Measurements from ENCODE around the gene SMYD4. TPM values are rescaled to one million over a fixed set of nuclear protein-coding genes. Genes with fewer than 3 reads are reported as not detected.
"Not testable (repeated sequence)": the region's sequence is repeated elsewhere in the genome, so short reads cannot be mapped to it uniquely, and the experiment has no call there.

The SMYD4 gene
- 35.8 and 36.6 TPM in 2 replicates for total RNA-seq

DNA sequence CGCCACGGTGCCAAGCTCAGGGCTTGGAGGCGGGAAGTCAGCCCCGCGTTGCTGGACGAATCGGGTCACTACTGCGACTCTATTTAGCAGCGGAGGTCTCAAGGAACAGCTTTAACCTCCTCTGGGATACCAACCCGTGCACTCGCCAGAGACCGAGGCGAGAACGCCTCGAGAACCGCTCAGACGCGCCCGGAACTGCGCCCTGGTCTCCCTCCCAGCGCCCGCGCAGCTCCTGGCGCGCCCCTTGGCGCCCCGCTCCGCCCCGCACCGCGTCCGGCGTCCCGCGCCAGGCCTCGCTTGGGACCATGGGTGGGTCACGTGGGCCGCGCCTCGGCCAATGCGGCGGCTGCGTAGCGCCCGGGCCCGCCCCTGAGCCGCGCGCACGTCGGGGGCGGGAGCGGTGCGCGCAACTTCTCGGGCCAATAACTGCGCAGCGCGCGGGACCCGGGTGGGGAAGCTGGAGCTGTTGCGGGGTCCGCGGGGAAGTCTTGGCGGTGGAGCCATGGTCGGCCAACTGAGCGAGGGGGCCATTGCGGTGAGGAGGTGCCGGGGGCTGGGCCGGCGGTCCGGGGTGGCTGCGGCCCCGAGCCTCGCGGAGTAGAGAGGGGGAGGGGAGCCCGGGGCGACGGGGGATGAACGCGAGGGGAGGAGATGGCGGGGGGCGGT, at the start of gene SMYD4, which contains the start of gene RPA1:
TSS of gene SMYD4 (minus strand) at position 311 of the 666 bp plus-strand sequence. CDS start 1,908 bp downstream, outside the sequence.
TSS of gene RPA1 (plus strand) at position 414 of the 666 bp plus-strand sequence. CDS start at position 503, 89 bp downstream.
- intact Hi-C loops (cut with micrococcal nuclease), result loop anchor here (2.0 to 5.0 kb wide), 2 partner anchors 43 to 113 kb away; no protein-coding TSS in a partner anchor

GRCh38 chr17:1878419-1879121, 48.9 kb upstream of the SMYD4 start:
- intact Hi-C loops (cut with micrococcal nuclease), result loop anchor here (10.0 kb wide), 1 partner anchor 386 kb away; no protein-coding TSS in a partner anchor

DNA sequence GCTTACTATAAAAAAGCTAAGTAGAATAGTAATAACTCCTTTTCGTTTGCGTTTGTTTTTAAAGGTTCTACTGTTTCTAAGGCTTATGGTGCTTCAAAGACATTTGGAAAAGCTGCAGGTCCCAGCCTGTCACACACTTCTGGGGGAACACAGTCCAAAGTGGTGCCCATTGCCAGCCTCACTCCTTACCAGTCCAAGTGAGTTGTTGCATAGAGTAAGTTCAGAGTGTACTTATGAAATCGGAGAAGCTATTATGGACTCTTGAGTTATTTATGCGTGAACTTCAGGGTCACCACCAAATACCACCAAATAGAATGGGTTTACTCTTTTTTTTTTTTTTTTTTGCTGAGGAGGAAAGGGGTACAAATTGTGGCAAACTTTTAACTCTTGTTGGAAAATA, 45.9 kb upstream of the SMYD4 start:
- intact Hi-C loops (cut with micrococcal nuclease), result loop anchor here (10.0 kb wide), 1 partner anchor 389 kb away; no protein-coding TSS in a partner anchor

- intact Hi-C loops (cut with micrococcal nuclease), result loop anchor here (2.0 to 10.0 kb wide), 3 partner anchors 41 to 391 kb away; partner anchors contain the start of genes RPA1 and WDR81
Measured at GRCh38 chr17:1873418-1873817, 43.7 kb upstream of the SMYD4 start.

GRCh38 chr17:1872976-1873375, 43.3 kb upstream of the SMYD4 start:
- intact Hi-C loops (cut with micrococcal nuclease), result loop anchor here (2.0 to 10.0 kb wide), 3 partner anchors 41 to 392 kb away; partner anchors contain the start of genes RPA1 and WDR81

DNA sequence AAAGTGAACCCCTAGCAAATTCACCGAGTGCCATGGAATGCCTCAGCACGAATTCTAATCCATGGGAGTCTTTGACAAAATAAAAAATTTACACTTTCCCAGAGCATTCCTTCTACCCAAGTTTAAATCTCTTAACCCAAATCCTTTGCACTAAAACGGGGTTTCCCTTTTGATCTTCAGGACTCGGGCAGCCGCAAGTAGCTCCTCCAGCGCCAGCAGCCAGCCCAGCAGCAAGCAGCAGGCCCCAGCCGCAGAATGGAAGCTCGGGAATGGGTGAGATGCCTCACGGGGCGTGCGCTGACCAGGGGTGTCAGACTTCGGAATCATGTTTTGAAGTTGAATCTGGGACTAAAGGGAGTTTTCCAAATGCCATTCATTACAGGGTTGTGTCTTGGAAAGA, 42.6 kb upstream of the SMYD4 start:
- intact Hi-C loops (cut with micrococcal nuclease), result loop anchor here (2.0 to 10.0 kb wide), 3 partner anchors 40 to 393 kb away; partner anchors contain the start of genes RPA1 and WDR81

DNA sequence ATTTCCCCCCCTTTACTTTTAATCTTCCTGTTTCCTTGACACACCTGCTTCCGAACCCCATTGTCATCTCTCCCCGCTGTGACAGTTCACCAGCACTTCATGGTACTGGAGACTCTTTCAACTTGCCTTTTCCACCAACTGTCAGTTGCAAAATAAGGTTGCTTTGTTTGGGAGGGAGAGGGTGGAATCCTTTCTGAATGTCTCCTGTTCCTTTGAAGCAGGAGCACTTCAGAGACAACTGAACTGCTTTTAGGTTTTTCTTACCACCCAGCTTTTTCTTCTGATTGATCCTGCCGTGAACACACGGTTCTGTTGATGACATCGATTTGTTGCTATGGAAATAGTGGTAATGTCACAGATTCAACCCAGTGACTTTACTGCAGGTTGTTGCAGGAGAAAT, 42.1 kb upstream of the SMYD4 start:
- intact Hi-C loops (cut with micrococcal nuclease), result loop anchor here (2.0 to 10.0 kb wide), 4 partner anchors 39 to 393 kb away; partner anchors contain the start of genes RPA1 and WDR81

GRCh38 chr17:1870592-1870991, 40.9 kb upstream of the SMYD4 start:
- intact Hi-C loops (cut with micrococcal nuclease), result loop anchor here (2.0 to 10.0 kb wide), 3 partner anchors 38 to 394 kb away; partner anchors contain the start of gene RPA1

DNA sequence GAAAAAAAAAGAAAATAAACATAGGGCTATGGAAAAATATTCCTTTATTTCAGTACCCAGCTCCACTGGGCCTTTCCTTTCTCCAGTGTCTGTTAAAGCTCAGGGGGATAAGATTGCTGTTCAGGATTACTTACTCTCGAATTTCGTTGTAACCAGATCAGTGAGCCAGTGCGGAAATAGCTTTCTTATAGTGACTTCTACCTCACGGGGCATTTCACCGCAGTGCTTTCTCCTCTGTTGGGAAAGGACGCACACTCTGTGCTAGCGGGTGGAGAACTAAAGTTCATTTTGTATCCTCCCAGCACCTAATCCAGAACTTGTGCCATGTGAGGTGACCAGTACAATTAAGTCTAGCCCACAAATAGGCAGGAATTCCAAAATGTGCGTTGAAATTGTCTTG, 38.4 kb upstream of the SMYD4 start:
- intact Hi-C loops (cut with micrococcal nuclease), result loop anchor here (5.0 kb wide), 1 partner anchor 201 kb away; no protein-coding TSS in a partner anchor

DNA sequence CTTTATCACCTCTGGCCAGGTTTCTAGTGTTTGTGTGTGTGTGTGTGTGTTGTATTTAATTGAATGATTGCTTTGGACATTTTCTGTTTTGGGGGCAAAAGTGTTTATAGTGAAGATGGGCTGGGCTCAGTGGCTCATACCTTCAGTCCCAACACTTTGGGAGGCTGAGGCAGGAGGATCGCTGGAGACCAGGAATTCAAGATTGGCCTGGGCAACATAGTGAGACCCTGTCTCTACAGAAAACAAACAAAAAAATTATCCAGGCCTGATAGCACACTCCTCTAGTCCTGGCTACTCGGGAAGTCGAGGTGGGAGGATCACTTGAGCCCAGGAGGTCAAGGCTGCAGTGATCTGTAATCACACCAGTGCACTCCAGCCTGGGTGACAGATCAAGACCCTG, 37.6 kb upstream of the SMYD4 start:
- intact Hi-C loops (cut with micrococcal nuclease), result loop anchor here (5.0 kb wide), 1 partner anchor 200 kb away; no protein-coding TSS in a partner anchor

GRCh38 chr17:1865252-1866037, 35.7 kb upstream of the SMYD4 start:
- intact Hi-C loops (cut with micrococcal nuclease), result loop anchor here (1.0 to 5.0 kb wide), 2 partner anchors 142 to 198 kb away; no protein-coding TSS in a partner anchor

DNA sequence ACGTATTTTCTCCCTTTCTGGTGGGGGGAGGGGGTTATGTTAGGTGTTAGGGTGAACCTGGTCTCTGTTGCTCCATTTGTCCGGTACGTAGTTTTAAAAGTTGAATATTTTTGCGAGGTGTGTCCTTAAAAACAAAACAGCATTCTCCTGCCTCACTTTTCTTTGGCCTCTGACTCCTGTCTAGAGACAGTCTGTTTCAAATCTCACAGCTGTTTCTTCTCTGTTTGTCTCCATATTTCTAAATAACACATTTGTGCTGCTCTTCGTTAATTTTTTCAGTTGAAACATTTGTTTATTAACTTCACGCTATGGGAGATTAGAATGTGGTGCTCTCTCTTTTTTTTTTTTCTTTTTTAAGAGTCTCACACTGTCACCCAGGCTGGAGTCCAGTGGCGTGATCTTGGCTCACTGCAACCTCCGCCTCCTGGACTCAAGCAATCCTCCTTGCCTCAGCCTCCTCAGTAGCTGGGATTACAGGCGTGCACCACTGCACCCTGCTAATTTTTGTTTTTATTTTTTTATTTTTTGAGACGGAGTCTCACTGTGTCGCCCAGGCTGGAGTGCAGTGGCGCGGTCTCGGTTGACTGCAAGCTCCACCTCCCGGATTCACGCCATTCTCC, 31.8 kb upstream of the SMYD4 start:
- intact Hi-C loops (cut with micrococcal nuclease), result no loop called here

DNA sequence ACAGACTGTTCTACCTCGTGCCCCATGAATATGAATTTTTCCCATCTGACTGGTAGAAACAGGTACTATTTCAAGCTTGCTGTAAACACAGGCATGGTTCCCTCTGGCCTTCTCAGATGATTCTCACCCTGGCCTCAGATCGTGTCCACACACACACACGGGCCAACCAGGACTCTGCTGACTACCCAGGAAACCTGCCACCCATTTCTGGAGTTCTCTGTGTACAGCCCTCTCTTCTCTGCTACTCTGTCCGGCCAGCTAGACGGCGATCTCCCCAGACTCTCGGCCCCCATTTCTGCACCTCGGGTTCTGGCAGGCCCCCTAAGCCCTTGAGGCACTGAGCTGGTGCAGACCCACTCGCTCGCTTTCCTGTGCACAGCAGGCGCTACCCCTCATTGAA, 31.3 kb upstream of the SMYD4 start:
- intact Hi-C loops (cut with micrococcal nuclease), result no loop called here

DNA sequence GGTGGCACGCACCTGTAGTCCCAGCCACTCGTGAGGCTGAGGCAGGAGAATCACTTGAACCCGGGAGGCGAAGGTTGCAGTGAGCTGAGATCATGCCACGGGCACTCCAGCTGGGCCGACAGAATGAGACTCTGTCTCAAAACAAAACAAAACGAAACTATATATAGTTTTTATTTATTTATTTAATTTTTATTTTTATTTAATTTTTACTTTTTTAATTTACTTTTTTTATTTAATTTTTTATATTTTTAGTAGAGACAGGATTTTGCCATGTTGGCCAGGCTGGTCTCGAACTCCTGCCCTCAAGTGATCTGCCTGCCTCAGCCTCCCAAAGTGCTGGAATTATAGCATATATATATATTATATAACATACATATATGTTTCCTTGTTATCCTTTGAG, 26.8 kb upstream of the SMYD4 start:
- intact Hi-C loops (cut with micrococcal nuclease), result not testable (repeated sequence)

GRCh38 chr17:1853698-1854097, 24.0 kb upstream of the SMYD4 start:
- intact Hi-C loops (cut with micrococcal nuclease), result no loop called here

GRCh38 chr17:1852327-1852726, 22.6 kb upstream of the SMYD4 start:
- intact Hi-C loops (cut with micrococcal nuclease), result no loop called here

GRCh38 chr17:1847191-1847590, 17.5 kb upstream of the SMYD4 start:
- intact Hi-C loops (cut with micrococcal nuclease), result no loop called here

GRCh38 chr17:1843947-1844346, 14.2 kb upstream of the SMYD4 start:
- intact Hi-C loops (cut with micrococcal nuclease), result no loop called here

DNA sequence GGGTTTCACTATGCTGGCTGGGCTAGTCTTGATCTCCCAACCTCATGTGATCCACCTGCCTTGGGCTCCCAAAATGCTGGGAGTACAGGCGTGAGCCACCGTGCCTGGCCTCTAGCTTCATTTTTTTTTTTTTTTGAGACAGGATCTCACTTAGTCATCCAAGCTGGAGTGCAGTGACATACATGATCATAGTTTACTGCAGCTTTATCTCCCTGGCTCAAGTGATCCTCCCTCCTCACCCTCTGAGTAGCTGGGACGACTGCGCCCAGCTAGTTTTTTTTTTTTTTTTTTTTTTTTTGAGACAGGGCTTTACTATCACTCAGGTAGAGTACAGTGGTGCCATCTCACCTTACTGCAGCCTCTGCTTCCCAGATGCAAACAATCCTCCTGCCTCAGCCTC, 9.8 kb upstream of the SMYD4 start:
- intact Hi-C loops (cut with micrococcal nuclease), result no loop called here

DNA sequence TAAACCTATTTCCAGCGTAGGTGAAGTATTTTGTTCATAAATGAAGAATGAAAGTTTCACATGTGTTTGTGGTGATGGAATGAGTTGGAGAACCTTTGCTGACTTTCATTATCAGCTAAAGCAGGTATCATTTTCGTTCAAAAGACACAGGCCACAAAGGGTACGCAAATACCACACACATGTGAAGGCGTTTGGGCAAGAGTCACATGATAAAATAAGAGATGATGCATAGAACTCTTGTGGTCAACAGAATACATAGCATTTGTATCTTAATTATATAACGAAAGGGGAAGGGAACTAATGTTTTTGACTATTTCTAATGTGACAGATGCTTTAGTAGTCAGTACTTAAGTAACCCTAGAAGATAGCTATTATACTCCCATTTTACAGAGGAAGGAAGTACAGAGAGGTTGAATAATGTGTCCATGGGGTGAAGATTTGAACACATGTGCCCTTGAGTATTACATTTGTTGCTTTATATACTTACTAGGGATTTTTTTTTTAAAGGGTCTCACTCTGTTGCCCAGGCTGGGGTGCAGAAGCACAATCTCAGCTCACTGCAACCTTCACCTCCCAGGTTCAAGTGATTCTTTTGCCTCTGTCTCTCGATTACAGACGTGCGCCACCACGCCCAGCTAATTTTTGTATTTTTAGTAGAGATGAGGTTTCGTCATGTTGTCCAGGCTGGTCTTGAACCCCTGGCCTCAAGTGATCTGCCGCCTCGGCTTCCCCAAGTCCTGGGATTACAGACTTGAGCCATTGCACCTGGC, 4.9 kb upstream of the SMYD4 start:
- intact Hi-C loops (cut with micrococcal nuclease), result loop anchor here (5.0 kb wide), 1 partner anchor 38 kb away; no protein-coding TSS in a partner anchor

All from T-helper 2 cell treated with Interferon-gamma antibody and Interleukin-4, amounts not matched to agents 100 ng/mL and 5 ng/mL, for 36 hours (primary cell).